Glomerular endothelial cell (primary cell): Measurements from ENCODE around the gene ACTR1B. TPM values are rescaled to one million over a fixed set of nuclear protein-coding genes. Genes with fewer than 3 reads are reported as not detected.
"Not testable (repeated sequence)": the region's sequence is repeated elsewhere in the genome, so short reads cannot be mapped to it uniquely, and the experiment has no call there.

Experiments used
- DNase-seq: peaks from one replicate; pipeline ENCODE4 v3.0.0-alpha.2; 2011; ENCODE audit warnings: low read depth, low spot score; ENCODE audit errors: extremely low read depth
- total RNA-seq: library from RNA; depleted of rRNA; stranded (reverse); fragments of >200 nt; gene quantifications from 2 replicates; pipeline ENCODE4 v1.2.3, GENCODE V29; 2015

The ACTR1B gene
- total RNA-seq, 1 donor from 2014 or later = 59.7 TPM

DNA sequence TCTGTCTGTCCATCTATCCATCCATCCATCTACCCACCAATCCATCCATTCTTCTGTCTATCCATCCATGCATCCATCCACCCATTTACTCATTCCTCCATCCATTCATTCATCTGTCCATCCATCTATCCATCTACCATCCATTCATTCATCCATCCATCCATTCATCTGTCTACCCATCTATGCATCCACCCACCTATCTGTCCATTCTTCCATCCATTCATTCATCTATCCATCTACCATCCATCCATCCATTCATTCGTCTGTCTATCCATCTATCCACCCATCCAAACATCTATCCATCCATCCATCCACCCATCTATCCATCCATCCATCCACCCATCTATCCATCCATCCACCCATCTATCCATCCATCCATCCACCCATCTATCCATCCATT lies 43.4 kb downstream of the ACTR1B start:
- DNase-seq = not testable (repeated sequence)

DNA sequence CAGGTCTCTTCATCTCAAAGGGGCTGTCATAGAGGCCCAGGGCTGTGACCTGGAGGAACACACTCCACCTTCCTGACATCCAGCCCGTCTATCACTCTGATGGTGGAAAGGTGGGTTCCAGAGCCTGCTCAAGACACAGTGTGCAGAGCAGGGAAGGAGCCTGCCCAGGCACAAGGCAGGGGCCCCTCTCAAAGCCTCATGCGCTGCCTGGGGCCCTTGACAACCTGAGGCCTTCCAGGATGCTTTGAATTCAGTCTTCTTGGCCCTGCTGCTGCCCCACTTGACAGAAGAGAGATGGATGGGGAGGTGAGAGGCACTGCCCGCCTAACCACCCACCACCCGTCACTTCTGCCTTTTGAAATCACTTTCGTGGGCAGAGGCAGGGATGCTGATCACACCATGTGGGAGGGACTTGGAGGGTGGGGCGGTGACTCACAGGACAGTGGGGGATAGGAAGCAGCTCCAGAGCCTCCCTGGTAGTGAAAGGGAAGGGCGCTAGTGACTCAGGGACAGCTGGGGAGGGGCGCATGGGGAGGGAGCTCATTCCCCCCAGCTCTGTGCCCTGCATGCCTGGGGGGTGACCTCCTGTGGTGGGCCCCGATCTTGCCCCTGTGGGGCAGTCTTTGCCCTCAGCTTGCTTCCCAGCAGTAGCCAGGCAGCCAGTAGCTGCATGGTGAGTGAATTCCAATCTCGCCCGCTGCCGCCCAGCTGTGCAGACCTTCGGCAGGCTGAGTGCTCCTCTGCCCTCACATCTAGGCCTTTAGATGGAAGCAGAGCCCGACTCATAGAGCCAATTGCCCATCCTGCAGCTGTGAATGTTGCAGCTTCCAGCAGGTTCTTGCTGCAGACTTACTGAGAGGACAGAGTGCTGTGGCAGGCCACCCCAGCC lies 44.7 kb downstream of the ACTR1B start:
- not testable (repeated sequence) for DNase-seq

- DNase-seq = no peak
Measured at GRCh38 chr2:97617911-97618310, 45.9 kb downstream of the ACTR1B start.

DNA sequence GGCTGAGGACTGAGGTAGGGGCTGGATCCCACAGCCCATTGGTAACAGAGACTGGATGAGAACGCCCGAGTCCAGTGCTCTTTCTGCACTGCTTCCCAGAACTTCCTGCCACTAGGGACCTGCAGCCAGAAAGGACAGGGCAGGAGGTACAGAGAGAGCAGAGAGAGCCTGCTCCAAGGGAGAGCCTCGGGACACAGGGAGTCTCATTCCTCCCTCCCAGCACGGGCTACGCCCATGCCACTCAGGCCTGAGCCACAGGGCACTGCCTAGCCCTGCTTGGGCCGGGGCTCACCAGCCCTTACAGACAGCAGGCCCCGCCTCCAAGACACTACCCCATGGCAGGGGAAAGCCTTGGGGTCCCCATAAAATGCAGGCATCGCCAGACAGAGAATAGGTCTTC lies 48.1 kb downstream of the ACTR1B start:
- not testable (repeated sequence) for DNase-seq

GRCh38 chr2:97611895-97612294 lies 51.9 kb downstream of the ACTR1B start:
- DNase-seq = not testable (repeated sequence)

- not testable (repeated sequence) for DNase-seq
Measured at GRCh38 chr2:97608745-97609144, 55.1 kb downstream of the ACTR1B start.

Other genes starting within 250 kb of the ACTR1B start
- 38.1 and 51.2 TPM in 2 replicates for gene ANKRD36B, start 74.2 kb downstream of the ACTR1B start, total RNA-seq
- gene COX5B, start 18.0 kb downstream of the ACTR1B start, total RNA-seq = 276 and 376 TPM in 2 replicates
- gene C2orf92, start 5.7 kb upstream of the ACTR1B start, total RNA-seq = 0.78 and 3.3 TPM in 2 replicates
- 2.7 and 4.6 TPM in 2 replicates for gene ZAP70, start 49.5 kb upstream of the ACTR1B start, total RNA-seq